ENCODE measurements around the gene NUP93.

The NUP93 gene

GRCh38 chr16:56878282-56878854 is 148.4 kb downstream of the NUP93 start:
- no peak for DNase-seq (ENCODE audit: low read depth)

DNA sequence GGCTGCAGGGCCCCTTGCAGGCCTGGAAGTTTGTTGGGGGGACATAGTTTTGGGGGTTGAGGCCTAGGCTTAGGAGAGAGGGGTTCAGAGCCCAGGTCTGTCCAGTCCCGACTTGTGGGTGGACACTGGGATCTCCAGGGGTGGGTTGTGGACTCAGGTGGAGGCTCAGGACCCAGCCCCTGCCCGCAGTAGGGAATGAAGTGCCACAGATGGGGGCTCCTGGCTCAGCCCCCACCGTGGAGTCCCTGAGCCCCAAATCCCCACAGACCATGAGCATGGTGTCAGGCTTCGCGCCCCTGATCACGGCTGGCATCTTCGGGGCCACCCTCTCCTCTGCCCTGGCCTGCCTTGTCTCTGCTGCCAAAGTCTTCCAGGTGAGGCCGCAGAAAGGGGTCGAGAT is 149.3 kb downstream of the NUP93 start:
- no peak for DNase-seq (ENCODE audit: low read depth)
- no peak overlapping the region for H3K4me3 ChIP-seq (replicated peaks; ENCODE audit: low read depth, low read length)
- TF ChIP-seq, protein P1, sequence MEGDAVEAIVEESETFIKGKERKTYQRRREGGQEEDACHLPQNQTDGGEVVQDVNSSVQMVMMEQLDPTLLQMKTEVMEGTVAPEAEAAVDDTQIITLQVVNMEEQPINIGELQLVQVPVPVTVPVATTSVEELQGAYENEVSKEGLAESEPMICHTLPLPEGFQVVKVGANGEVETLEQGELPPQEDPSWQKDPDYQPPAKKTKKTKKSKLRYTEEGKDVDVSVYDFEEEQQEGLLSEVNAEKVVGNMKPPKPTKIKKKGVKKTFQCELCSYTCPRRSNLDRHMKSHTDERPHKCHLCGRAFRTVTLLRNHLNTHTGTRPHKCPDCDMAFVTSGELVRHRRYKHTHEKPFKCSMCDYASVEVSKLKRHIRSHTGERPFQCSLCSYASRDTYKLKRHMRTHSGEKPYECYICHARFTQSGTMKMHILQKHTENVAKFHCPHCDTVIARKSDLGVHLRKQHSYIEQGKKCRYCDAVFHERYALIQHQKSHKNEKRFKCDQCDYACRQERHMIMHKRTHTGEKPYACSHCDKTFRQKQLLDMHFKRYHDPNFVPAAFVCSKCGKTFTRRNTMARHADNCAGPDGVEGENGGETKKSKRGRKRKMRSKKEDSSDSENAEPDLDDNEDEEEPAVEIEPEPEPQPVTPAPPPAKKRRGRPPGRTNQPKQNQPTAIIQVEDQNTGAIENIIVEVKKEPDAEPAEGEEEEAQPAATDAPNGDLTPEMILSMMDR (IDR thresholded peaks at IDR 0.05; ENCODE audit: low read length, missing control alignments) = no peak

More at GRCh38 chr16:56878282-56878854, 148.4 kb downstream of the NUP93 start:
- no peak overlapping the region for H3K4me3 ChIP-seq (replicated peaks; ENCODE audit: low read depth, low read length)
- TF ChIP-seq, protein P1 (IDR thresholded peaks at IDR 0.05; ENCODE audit: low read length, missing control alignments) = no peak

- TF ChIP-seq, protein P1 (IDR thresholded peaks at IDR 0.05; ENCODE audit: low read length, missing control alignments) = no peak
- no peak for DNase-seq (ENCODE audit: low read depth)
- H3K4me3 ChIP-seq (replicated peaks; ENCODE audit: low read depth, low read length) = no peak overlapping the region
Observed at GRCh38 chr16:56880176-56880575, 150.2 kb downstream of the NUP93 start.

DNA sequence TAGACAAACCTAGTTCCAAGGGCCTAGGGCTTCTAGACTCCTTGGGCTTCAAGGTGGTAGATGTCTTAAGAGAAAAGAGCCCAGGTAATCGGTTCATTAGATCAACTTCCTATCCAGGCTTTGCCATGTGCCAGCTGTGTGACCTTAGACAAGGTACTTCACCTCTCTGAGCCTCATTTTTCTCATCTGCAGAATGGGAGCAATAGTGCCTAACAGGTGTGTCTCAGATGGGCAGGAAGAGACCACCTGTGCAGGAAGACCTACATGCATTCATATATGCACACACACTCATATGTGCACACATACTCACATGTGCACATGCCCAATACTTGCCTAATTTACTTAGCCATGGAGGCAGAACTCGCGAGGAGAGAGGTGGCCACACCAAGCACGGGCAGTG is 150.8 kb downstream of the NUP93 start:
- TF ChIP-seq, protein P1 (IDR thresholded peaks at IDR 0.05; ENCODE audit: low read length, missing control alignments) = no peak
- no peak overlapping the region for H3K4me3 ChIP-seq (replicated peaks; ENCODE audit: low read depth, low read length)
- no peak for DNase-seq (ENCODE audit: low read depth)

DNA sequence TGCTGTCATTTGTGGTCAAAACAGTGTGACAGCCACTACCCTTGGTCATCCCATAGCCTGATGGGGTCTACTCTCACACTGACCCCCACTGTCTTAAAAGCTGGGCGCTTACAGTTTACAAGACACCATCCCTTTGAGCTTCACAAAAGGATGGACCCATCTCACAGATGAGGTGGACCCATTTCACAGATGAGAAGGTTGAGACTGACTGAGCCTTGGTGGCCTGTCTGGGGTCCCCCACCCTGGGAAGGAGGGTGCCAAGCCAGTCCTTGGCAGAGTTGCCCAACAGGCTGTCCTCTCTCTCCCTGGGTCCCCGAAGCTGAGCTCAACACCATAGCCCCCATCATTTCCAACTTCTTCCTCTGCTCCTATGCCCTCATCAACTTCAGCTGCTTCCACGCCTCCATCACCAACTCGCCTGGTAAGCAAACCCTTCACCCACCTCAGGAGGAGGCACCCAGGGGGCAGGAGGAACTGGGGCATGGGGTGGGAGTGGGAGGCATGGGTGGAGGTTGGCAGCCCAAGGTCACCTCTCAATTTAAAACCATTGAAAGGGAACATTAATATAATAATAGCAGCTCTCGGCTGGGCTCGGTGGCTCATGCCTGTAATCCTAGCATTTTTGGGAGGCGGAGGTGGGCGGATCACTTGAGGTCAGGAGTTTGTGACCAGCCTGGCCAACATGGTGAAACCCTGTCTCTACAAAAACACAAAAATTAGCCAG is 152.3 kb downstream of the NUP93 start:
- DNase-seq (ENCODE audit: low read depth) = no peak
- H3K4me3 ChIP-seq (replicated peaks; ENCODE audit: low read depth, low read length) = no peak overlapping the region
- TF ChIP-seq, protein P1 (IDR thresholded peaks at IDR 0.05; ENCODE audit: low read length, missing control alignments) = no peak

- DNase-seq (ENCODE audit: low read depth) = no peak
- H3K4me3 ChIP-seq (replicated peaks; ENCODE audit: low read depth, low read length) = no peak overlapping the region
- TF ChIP-seq, protein P1 (IDR thresholded peaks at IDR 0.05; ENCODE audit: low read length, missing control alignments) = no peak
Observed at GRCh38 chr16:56883586-56883985, 153.7 kb downstream of the NUP93 start.
